Activated CD4-positive, alpha-beta T cell treated with anti-CD3 and anti-CD28 coated beads, Interleukin-2, amount 50 U/mL, for 1 hour (primary cell): ENCODE results near the gene PBX2.
"Not testable (repeated sequence)": the region's sequence is repeated elsewhere in the genome, so short reads cannot be mapped to it uniquely, and the experiment has no call there.

Experiments
- DNase-seq: peaks from one replicate; pipeline ENCODE4 v3.0.0-alpha.2; 2020

Gene PBX2, protein sequence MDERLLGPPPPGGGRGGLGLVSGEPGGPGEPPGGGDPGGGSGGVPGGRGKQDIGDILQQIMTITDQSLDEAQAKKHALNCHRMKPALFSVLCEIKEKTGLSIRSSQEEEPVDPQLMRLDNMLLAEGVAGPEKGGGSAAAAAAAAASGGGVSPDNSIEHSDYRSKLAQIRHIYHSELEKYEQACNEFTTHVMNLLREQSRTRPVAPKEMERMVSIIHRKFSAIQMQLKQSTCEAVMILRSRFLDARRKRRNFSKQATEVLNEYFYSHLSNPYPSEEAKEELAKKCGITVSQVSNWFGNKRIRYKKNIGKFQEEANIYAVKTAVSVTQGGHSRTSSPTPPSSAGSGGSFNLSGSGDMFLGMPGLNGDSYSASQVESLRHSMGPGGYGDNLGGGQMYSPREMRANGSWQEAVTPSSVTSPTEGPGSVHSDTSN

GRCh38 chr6:32190054-32190851, at the start of gene PBX2:
TSS of gene PBX2 (minus strand) at chr6:32190202. CDS start at chr6:32189915, 287 bp downstream.
- peak; percentile 81 for DNase-seq

DNA sequence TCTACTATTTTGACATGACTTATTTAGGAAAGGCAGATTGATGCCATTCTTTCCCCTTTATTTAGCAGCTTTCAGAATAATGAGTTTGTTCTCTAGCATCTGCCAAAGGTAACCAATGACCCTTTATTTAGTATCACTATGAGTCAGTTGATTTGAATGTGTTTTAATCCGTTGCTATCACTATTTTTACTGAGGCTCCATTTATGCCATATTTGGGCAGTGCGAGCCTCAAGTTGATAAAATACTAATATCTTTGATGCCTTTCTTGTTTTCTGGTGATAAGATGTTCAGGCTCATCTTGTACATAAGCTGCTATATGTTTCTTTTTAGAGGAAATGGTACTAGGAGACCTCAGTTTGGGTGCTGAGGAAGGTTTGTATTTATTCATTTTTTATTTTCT, 49.5 kb upstream of the PBX2 start:
- no peak for DNase-seq

DNA sequence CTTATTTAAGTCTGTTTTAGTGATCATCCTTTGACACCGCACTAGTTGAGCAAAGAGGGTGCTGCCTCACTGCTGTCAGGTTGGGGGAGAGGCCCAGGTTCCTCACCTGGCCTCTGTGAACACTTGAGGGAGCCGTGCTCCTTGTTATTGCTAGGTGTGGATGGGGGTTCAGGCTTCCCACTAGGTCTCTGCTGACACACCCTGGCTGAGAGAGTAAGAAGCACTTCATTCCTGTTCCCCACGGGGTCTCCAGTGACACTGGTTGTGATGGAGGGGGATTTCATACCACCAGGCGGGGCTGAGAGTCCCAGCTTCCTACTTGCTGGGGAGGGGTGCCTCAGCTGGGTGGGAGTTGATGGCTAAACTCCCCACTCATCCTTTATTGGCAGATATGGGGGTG, 44.9 kb upstream of the PBX2 start:
- DNase-seq, result no peak

GRCh38 chr6:32226434-32226833, 36.4 kb upstream of the PBX2 start:
- DNase-seq, result no peak

- DNase-seq, result no peak
These were observed 34.7 kb upstream of the PBX2 start for GRCh38 chr6:32224696-32225095.

GRCh38 chr6:32223258-32224235, 33.5 kb upstream of the PBX2 start, which contains the start of gene NOTCH4:
TSS of gene NOTCH4 (minus strand) at chr6:32224067. CDS start at chr6:32223928, 139 bp downstream.
- DNase-seq, result no peak

- DNase-seq, result no peak
These were observed 32.6 kb upstream of the PBX2 start for GRCh38 chr6:32222333-32223230.

DNA sequence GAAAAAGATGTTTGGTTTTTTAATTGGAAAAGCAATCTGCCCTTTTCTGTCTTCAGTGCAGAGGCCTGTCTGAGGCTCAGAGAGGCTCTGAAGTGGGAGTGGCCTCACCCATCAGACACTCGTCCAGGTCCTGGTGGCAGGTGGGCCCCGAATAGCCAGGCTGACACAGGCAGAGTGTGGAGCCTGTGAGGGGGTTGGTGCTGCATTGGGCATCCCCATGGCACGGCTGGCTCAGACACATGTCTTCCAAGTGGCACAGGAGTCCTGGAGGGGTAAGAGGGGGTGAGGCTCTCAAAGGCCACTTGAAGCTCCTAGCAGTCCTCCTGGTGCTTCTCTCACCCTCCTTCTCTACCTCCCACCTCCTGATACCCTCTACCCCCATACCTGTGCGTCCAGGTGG, 30.0 kb upstream of the PBX2 start:
- no peak for DNase-seq

DNA sequence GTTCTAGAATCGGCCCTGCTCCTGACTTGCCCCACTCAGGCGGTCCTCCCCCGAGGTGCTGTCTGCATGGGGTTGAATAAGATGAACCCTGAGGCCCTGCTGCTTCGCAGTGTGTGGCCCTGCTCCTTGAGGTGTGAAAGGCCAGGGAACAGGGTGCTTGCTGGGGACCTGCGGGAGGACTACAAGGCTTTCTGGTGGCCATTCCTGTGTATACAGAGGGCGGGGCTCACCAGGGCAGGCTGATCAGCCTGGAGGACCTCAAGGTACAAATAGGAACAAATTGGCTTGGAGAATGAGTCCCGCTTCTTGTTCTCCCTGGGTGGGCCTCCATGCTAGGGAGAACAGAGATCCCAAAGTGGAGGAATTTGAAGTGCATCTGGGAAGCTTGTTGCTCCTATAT, 28.2 kb upstream of the PBX2 start:
- no peak for DNase-seq

DNA sequence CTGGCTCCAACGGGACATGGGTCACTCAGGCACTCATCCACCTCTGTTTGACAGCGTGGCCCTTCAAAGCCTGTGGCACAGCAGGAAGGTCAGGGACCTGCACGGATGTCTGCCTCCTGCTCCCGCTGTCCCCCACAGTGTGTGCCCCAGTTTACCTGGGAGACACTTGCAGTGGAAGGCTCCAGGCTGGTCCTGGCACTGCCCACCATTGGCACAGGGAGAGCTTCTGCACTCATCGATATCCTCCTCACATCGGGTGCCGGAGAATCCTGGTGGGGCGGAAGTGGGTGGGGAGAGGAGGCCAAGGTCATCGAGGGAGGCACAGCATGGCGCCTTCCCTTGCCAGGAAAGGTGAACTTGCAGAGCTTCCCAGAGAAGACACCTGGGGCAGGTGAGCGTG, 27.0 kb upstream of the PBX2 start:
- DNase-seq, result no peak

GRCh38 chr6:32216285-32216684, 26.3 kb upstream of the PBX2 start:
- no peak for DNase-seq

DNA sequence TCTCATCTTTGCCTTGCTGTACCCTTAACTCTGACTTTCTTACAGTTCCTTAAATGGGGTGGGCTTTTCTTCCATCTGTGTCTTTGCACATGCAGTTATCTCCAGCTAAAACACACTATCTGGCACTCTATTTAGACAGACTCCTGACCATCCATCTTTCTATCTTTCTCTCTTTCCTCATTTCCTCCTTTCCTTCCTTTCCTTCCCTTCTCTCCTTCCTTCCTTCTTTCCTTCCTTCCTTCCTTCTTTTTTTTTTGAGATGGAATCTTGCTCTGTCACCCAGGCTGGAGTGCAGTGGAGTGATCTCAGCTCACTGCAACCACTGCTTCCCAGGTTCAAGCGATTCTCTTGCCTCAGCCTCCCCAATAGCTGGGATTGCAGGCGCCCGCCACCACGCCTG, 25.6 kb upstream of the PBX2 start:
- no peak for DNase-seq

DNA sequence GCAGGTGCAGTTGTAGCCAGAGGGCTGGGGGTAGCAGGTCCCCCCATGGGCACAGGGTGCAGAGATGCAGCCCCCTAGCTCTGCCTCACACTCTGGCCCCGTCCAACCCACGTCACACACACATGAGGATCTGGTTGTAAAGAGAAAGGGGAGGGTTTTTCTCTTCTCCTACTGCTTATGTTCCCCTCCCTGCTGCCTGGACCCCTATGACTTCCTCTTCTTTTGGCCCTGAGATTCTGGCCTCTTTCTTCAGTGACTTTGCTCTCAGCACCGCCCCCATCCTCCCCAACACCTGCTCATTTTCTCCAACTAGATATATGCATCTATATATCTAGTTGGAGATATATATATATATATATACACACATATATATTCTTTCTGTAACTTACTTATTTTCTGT, 24.1 kb upstream of the PBX2 start:
- no peak for DNase-seq

GRCh38 chr6:32213649-32214048, 23.6 kb upstream of the PBX2 start:
- no peak for DNase-seq

- DNase-seq, result no peak
These were observed 22.2 kb upstream of the PBX2 start for GRCh38 chr6:32212076-32212760.

DNA sequence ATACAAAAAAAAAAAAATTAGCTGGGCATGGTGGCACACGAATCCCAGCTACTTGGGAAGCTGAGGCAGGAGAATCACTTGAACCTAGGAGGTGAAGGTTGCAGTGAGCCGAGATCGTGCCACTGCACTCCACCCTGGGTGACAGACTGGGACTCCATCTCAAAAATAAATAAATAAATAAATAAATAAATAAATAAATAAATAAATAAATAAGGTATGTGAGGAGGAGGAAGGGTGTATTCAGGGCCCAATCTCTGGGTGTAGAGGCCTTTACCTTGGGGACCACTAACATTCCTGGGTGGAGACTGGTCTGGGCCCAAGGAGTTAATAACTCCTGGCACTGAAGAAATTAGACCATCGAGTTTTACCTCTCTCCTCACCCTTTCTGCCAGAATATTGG, 21.4 kb upstream of the PBX2 start:
- DNase-seq, result not testable (repeated sequence)

DNA sequence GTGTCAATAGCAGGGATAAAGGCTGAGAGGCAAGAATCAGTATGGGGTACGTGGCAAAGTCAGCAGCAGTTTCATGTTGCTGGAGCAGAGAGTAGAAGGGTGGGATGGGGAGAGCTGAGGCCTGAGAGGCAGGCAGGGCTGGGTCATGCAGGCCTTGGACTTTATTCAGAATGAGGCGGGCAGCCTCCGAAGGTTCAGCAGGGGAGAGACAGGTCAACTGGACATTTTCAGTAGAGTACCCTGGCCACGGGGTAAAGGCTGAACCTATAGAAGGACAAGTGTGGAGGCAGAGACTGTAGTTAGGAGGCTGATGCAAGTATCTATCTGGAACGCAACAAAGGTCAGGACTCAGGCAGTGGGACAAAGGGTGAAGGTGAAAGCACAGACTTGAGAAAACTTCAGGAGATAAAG, 20.2 kb upstream of the PBX2 start:
- DNase-seq, result no peak

DNA sequence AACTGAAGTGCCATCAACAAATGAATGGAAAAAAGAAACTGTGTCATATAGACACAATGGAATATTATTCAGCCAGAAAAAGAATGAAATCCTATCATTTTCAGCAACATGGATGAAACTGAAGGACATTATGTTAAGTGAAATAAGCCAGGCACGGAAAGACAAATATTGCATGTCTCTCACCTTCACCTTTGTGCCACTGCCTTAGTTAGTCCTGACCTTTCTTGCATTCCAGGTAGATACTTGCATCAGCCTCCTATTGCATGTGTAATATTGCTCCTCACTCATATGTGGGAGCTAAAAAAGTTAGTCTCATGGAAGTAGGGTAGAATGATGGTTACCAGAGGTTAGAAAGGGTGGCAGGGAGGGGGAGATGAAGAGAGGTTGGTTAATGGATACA, 19.0 kb upstream of the PBX2 start:
- DNase-seq, result no peak

DNA sequence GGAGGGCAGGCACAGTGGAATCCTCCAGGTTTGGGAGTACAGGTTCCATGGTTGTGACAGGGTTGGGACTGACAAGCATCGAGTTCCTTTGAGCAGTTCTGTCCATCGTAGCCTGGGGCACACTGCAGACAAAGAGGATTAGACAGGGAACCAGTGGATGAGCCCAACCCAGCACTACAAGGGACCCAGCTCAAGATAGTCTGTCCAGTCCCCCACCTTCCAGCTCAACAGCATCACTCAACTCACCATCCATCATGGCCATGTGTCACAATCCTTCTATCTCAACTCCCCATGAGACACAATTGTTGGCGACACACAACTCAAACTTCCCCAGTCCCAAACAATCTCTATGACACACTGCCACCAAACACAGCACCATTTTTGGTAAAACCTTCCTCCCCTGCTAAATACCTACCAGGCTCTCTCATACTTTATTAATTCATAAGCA, 14.3 kb upstream of the PBX2 start:
- no peak for DNase-seq

DNA sequence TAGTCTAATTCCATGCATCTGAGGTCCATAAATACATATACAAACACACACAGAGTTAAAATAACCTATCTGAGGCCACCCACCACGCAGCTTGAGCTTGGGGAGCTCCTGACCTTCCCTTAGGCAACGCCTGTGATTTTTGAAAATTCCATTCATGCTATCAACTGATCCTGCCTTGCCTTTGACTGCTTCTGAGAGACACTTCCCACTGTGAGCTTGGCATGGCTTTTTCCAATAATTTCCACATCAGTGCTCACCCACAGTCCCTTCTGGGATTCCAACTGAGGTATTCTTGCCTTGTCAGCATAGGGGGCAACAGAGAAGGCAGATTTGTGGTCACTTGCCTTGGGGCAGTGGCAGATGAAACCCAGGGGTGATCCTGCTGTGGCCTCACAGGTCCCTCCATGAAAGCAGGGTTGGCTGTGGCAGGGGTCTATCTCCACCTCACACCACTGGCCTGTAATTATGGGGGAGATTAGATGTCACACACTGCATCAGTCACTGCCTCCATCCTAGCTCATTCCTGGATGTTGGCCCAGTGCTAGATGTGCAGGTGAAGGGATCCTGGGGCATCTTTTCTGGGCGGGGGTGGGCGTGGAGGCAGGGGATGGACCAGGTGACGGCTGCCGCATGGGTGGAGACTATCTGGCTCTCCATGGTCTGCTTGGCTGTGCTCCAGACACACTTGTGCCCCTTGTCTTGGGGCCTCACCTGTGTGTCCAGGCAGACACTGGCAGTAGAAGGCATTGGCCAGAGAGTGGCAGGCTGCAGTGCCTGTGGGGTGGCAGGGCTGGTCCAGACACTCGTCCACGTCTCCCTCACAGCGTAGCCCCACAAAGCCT, 13.6 kb upstream of the PBX2 start:
- DNase-seq, result no peak
